ENCODE results near the gene MED1. TPM values are rescaled to one million over a fixed set of nuclear protein-coding genes. Genes with fewer than 3 reads are reported as not detected.
A peak's percentile ranks its signal among the peaks of the same experiment; 100 is the strongest.
"Not testable (repeated sequence)": the region's sequence is repeated elsewhere in the genome, so short reads cannot be mapped to it uniquely, and the experiment has no call there.

Gene MED1
- total and polyA plus RNA-seq, 2 donors (not counting 1 experiment from before 2014, with no cell fraction given) = 28.4 to 32.3 TPM

GRCh38 chr17:39483506-39483905 is 32.4 kb upstream of the MED1 start:
- Histone ChIP-seq H2AFZ (ENCODE audit: low read length) (no peak overlapping the region), H3K79me2 (ENCODE audit: control insufficient read depth, insufficient read depth, low read length) (peaks cover 5% of the 10 kb centered on the region), H3K27me3 (ENCODE audit: control insufficient read depth, insufficient read depth, low read length) (no peaks in the 10 kb centered on the region), H3K4me2 (ENCODE audit: extremely low read depth, insufficient read depth, low read length) (no peak overlapping the region), H3K4me1 (ENCODE audit: control insufficient read depth, extremely low read depth, insufficient read depth, low read length) (no peaks in the 10 kb centered on the region), H3K9ac (ENCODE audit: insufficient read depth, low read length) (no peak overlapping the region), H3K36me3 (ENCODE audit: control insufficient read depth, insufficient read depth, low read length) (no peaks in the 10 kb centered on the region), H4K20me1 (ENCODE audit: control insufficient read depth, extremely low read depth, insufficient read depth, low read length) (no peaks in the 10 kb centered on the region), H3K27ac (ENCODE audit: insufficient read depth, low read length) (no peak overlapping the region), H3K9me3 (ENCODE audit: control insufficient read depth, insufficient read depth, low read depth, low read length) (no peaks in the 10 kb centered on the region), H3K4me3 (replicated peaks in 1 of 4; ENCODE audit: control extremely low read depth in 1 of 4, insufficient read depth in 1 of 4, low read depth in 3 of 4, low read length in 4 of 4) (no peak overlapping the region)
- no peak for DNase-seq (ENCODE audit: low read depth in 2 of 2)
- no peak for TF ChIP-seq CTCF (conservative IDR thresholded peaks at IDR 0.05 in 1 of 2, IDR thresholded peaks at IDR 0.05 in 1 of 2; ENCODE audit: low read depth in 1 of 2, low read length in 2 of 2)
- no peak for TF ChIP-seq EZH2 (IDR thresholded peaks at IDR 0.05; ENCODE audit: low read length, missing control alignments)

GRCh38 chr17:39479631-39480030 is 28.6 kb upstream of the MED1 start:
- H3K4me2 ChIP-seq (ENCODE audit: extremely low read depth, insufficient read depth, low read length); H3K9ac ChIP-seq (ENCODE audit: insufficient read depth, low read length); H3K4me1 ChIP-seq (ENCODE audit: control insufficient read depth, extremely low read depth, insufficient read depth, low read length); H3K9me3 ChIP-seq (ENCODE audit: control insufficient read depth, insufficient read depth, low read depth, low read length); H3K79me2 ChIP-seq (ENCODE audit: control insufficient read depth, insufficient read depth, low read length); H2AFZ ChIP-seq (ENCODE audit: low read length); H3K36me3 ChIP-seq (ENCODE audit: control insufficient read depth, insufficient read depth, low read length); DNase-seq (ENCODE audit: low read depth in 2 of 2); H3K4me3 ChIP-seq (replicated peaks in 1 of 4; ENCODE audit: control extremely low read depth in 1 of 4, insufficient read depth in 1 of 4, low read depth in 3 of 4, low read length in 4 of 4); H4K20me1 ChIP-seq (ENCODE audit: control insufficient read depth, extremely low read depth, insufficient read depth, low read length); H3K27me3 ChIP-seq (ENCODE audit: control insufficient read depth, insufficient read depth, low read length); H3K27ac ChIP-seq (ENCODE audit: insufficient read depth, low read length): not testable (repeated sequence)

GRCh38 chr17:39473310-39473709 is 22.2 kb upstream of the MED1 start:
- H3K27ac ChIP-seq (ENCODE audit: insufficient read depth, low read length) = no peak overlapping the region
- H3K4me3 ChIP-seq (replicated peaks in 1 of 4; ENCODE audit: control extremely low read depth in 1 of 4, insufficient read depth in 1 of 4, low read depth in 3 of 4, low read length in 4 of 4) = no peak overlapping the region
- no peak overlapping the region for H2AFZ ChIP-seq (ENCODE audit: low read length)
- peaks cover 9% of the 10 kb centered on the region for H3K79me2 ChIP-seq (ENCODE audit: control insufficient read depth, insufficient read depth, low read length)
- TF ChIP-seq EZH2 (IDR thresholded peaks at IDR 0.05; ENCODE audit: low read length, missing control alignments) (no peak), CTCF (conservative IDR thresholded peaks at IDR 0.05 in 1 of 2, IDR thresholded peaks at IDR 0.05 in 1 of 2; ENCODE audit: low read depth in 1 of 2, low read length in 2 of 2) (no peak)
- no peak overlapping the region for H3K4me2 ChIP-seq (ENCODE audit: extremely low read depth, insufficient read depth, low read length)
- H3K27me3 ChIP-seq (ENCODE audit: control insufficient read depth, insufficient read depth, low read length) = no peaks in the 10 kb centered on the region
- H3K9ac ChIP-seq (ENCODE audit: insufficient read depth, low read length) = no peak overlapping the region
- no peak for DNase-seq (ENCODE audit: low read depth in 2 of 2)
- H3K36me3 ChIP-seq (ENCODE audit: control insufficient read depth, insufficient read depth, low read length) = peaks cover 8% of the 10 kb centered on the region
- no peaks in the 10 kb centered on the region for H3K4me1 ChIP-seq (ENCODE audit: control insufficient read depth, extremely low read depth, insufficient read depth, low read length)
- H4K20me1 ChIP-seq (ENCODE audit: control insufficient read depth, extremely low read depth, insufficient read depth, low read length) = no peaks in the 10 kb centered on the region
- no peaks in the 10 kb centered on the region for H3K9me3 ChIP-seq (ENCODE audit: control insufficient read depth, insufficient read depth, low read depth, low read length)

- not testable (repeated sequence) for H3K4me3 ChIP-seq (replicated peaks in 1 of 4; ENCODE audit: control extremely low read depth in 1 of 4, insufficient read depth in 1 of 4, low read depth in 3 of 4, low read length in 4 of 4); H3K36me3 ChIP-seq (ENCODE audit: control insufficient read depth, insufficient read depth, low read length); DNase-seq (ENCODE audit: low read depth in 2 of 2); H3K27me3 ChIP-seq (ENCODE audit: control insufficient read depth, insufficient read depth, low read length); H2AFZ ChIP-seq (ENCODE audit: low read length); H3K9me3 ChIP-seq (ENCODE audit: control insufficient read depth, insufficient read depth, low read depth, low read length); H4K20me1 ChIP-seq (ENCODE audit: control insufficient read depth, extremely low read depth, insufficient read depth, low read length); H3K27ac ChIP-seq (ENCODE audit: insufficient read depth, low read length); H3K4me1 ChIP-seq (ENCODE audit: control insufficient read depth, extremely low read depth, insufficient read depth, low read length); H3K4me2 ChIP-seq (ENCODE audit: extremely low read depth, insufficient read depth, low read length); H3K9ac ChIP-seq (ENCODE audit: insufficient read depth, low read length)
- H3K79me2 ChIP-seq (ENCODE audit: control insufficient read depth, insufficient read depth, low read length) = peaks cover 46% of the 10 kb centered on the region
These were observed 17.5 kb upstream of the MED1 start for GRCh38 chr17:39468610-39469009.

- Histone ChIP-seq H3K4me2 (ENCODE audit: extremely low read depth, insufficient read depth, low read length) (peak overlapping the region; percentile 97), H3K4me3 (replicated peaks in 1 of 4; ENCODE audit: control extremely low read depth in 1 of 4, insufficient read depth in 1 of 4, low read depth in 3 of 4, low read length in 4 of 4) (peak overlapping the region; percentile 11 to 96 (median 80)), H3K79me2 (ENCODE audit: control insufficient read depth, insufficient read depth, low read length) (peaks cover 65% of the 10 kb centered on the region)
- H3K9me3 ChIP-seq (ENCODE audit: control insufficient read depth, insufficient read depth, low read depth, low read length); H3K36me3 ChIP-seq (ENCODE audit: control insufficient read depth, insufficient read depth, low read length); H3K27me3 ChIP-seq (ENCODE audit: control insufficient read depth, insufficient read depth, low read length); H4K20me1 ChIP-seq (ENCODE audit: control insufficient read depth, extremely low read depth, insufficient read depth, low read length); H3K4me1 ChIP-seq (ENCODE audit: control insufficient read depth, extremely low read depth, insufficient read depth, low read length); H2AFZ ChIP-seq (ENCODE audit: low read length); H3K27ac ChIP-seq (ENCODE audit: insufficient read depth, low read length); DNase-seq (ENCODE audit: low read depth in 2 of 2); H3K9ac ChIP-seq (ENCODE audit: insufficient read depth, low read length): not testable (repeated sequence)
These were observed 13.6 kb upstream of the MED1 start for GRCh38 chr17:39464639-39465181.

All from fibroblast of lung (primary cell).